ENCODE results near the gene GCLC.
"Not testable (repeated sequence)": the region's sequence is repeated elsewhere in the genome, so short reads cannot be mapped to it uniquely, and the experiment has no call there.

Gene GCLC

DNA sequence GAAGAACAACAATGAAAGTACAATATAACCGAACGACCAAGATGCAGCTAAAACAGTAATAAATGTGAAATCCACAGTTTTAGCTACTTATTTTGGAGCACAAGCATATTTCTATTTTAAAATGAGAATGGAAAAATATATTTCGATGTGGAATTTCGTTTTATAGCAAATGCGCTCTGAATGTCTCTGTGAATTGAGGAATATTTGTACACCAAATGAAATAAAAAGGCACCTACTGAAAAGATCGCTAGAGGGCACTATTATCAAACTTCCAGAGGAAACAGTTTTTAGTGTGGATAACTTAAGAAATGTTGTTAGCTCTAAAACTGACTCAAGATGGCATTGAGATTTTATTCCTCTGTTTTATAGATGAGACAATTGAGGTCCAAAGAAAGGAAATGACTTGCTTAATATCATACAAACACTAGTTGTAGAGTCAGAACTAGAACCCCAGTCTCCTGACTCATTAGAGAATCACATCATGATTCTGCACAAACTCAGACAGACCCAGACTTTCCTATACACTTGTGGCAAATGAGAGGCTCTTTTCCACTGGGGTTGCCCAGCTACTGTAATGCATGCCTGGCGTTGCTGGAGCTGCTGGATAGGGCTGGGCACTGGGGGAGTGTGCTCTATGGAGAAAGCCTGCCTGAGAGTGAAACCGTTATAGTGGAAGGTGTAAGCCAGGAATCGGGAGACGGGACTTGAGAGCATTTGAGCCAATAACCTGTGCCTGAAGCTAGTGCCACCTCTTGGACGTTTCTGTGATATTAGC is 51.9 kb downstream of the GCLC start:
- DNase-seq (ENCODE audit: low spot score), result peak; percentile 58

DNA sequence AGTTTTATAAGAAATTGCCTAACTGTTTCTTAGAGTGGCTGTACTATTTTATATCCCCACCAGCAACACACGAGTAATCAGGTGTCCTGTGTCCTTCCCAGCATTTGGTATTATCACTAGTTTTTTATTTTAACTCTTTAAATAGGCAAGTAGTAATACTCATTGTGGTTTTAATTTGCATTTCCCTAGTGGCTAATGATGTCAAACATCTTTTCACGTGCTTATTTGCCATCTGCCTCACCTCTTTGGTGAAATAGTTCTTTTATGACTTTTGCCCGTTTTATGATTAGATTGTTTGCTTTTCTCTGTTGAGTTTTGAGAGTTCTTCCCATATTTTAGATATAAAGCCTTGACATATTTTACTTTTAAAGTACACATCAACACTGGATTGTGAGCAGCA is 57.8 kb downstream of the GCLC start:
- no peak for DNase-seq (ENCODE audit: low spot score)

DNA sequence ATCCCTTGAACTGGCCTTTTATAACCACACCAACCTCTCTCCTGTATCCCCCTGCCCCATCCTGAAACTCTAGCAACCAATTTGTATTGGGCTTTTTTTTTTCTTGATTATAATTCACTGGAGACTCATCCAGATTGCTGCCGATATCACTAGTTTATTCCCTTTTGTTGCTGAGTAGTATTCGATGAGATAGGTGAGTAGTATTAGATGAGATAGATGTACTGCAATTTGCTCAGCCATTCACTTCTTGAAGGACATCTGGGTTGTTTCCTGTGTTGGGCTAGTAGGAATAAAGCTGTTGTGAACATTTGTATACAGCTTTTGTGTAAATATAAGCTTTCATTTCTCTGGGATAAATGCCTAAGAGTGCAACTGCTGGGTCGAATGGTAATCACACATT is 58.2 kb downstream of the GCLC start:
- no peak for DNase-seq (ENCODE audit: low spot score)

DNA sequence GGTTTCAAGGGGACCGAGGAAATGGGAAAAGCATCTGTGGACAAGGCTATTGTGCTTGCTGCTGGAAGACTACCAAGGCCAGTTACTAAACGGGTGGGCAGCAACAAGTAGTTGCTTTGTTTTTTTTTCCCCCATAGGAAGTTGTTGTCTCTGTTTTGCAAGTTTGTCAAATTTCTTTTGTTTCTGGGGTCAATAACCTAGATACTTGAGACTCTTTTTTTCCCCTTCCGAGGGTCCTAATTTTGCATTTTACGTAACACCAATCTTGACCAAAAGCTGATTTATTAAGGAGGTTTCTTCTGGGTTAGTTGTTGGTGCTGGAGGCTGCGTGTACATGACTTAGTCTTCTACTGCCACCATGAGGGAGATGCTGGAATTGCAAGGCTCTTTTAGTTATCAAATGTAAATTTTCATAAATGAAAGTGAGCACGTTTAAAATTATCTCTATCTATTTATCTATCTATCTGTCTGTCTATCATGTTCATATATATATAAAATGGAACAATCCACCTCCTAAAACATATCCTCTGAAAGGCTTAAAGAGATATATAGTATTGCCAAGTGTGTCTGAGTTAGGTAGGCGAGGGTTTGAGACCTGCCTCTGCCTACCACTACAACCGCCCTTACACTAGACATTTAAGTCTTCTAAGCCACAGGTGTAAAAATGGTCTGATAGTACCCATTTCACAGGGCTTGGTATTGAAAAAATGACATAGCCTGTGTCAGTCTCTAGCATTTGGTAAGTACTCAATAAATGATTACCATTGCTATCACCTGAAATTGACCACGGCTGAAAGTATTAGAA is 60.2 kb downstream of the GCLC start:
- peak; percentile 50 for DNase-seq (ENCODE audit: low spot score)

DNA sequence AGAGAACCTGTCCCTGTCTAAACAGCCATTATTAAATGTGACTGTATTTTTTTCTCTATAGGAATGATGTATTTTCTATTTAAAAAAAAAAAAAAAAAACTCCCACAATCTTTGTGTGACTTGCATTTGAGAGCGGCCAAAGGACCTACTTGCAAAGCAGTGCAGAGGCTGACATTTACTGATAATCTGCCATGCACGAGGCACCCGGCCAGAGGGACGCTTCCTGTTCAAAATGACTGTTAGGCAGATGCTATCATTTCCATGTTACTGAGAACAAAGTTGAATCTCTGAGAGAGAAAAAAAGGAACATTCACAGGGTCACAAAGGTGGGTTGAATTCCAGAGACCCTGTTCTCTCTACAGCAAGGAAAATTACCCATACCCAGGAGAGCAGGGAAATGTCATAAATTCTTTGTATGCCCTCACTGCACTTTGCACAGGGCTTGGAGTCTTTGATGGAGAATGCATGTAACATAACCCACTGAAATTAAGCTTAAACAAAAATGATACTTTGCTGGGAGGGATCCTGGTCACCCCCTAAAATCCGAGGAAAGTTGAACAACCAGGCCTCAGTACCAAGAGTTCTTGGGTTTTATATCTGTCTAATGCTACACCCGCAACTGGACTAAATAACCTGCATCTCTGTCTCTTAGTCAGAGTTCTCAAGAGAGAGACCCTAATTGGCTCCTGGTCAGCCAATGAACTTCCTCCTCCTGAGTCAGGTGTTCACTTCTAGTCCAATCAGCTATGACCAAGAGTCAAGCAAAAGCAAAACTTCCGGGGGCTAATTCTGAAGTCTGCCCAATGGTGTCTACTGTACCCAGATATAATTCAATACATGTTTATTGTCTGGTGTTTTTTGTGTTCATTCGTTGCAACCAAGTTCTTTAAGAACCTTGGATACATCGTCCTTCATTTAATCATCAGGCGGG is 61.2 kb downstream of the GCLC start:
- no peak for DNase-seq (ENCODE audit: low spot score)

DNA sequence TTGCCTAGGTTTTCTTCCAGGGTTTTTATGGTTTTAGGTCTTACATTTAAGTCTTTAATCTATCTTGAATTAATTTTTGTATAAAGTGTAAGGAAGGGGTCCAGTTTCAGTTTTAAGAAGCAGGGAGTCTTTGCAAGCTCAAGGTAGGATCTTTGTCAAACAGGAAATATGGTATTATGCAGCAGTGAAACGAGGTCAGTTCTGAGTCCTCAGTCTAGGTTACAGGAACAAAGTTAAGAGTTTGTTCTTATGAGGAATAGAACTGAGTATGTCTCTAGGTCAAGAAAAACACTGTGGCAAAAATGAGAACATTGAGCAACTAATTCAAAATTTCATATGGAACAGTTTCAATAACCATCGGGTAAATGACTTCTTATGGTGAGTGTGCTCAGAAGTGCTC is 63.6 kb downstream of the GCLC start:
- no peak for DNase-seq (ENCODE audit: low spot score)

DNA sequence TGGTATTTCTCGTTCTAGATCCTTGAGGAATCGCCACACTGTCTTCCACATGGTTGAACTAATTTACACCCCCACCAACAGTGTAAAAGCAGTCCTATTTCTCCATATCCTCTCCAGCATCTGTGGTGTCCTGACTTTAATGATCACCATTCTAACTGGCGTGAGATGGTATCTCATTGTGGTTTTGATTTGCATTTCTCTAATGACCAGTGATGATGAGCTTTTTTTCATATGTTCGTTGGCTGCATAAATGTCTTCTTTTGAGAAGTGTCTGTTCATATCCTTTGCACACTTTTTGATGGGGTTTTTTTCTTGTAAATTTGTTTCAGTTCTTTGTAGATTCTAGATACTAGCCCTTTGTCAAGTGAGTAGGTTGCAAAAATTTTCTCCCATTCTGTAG is 64.1 kb downstream of the GCLC start:
- not testable (repeated sequence) for DNase-seq (ENCODE audit: low spot score)

DNA sequence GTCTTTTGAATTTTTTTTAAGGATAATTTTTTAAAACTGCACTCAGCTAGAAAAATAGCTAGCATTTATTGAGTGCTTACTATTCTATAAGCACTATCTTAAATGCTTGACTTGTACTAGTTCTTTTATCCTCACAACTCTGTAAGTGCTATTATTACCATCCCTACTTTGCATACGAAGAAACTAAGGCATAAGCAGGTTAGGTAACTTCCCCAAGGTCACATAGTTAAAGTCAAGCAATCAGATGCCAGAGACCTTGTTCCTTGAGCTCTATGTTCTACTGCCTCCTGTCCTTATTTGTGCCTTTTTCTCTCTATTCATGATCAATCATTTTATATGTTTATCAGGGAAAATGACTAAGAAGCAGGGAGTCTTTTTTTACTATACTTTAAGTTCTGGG is 65.0 kb downstream of the GCLC start:
- no peak for DNase-seq (ENCODE audit: low spot score)

DNA sequence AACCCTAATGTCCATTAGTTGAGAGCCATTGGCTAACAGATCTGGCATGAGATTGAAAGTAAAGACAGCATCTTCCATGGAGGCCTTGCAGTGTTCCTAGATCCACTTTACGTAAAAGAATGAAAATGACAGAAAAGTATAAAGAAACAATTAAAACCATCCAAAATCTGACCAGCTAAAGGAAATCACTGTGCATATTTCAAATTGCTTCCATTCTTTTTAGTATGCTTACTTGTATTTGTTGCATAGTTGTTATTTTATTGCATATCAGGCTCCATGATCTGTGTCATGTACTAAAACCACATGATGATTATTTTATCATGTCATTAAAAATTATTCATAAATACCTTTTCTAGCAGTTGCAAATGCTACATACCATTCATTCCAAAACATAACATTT is 67.9 kb downstream of the GCLC start:
- no peak for DNase-seq (ENCODE audit: low spot score)

DNA sequence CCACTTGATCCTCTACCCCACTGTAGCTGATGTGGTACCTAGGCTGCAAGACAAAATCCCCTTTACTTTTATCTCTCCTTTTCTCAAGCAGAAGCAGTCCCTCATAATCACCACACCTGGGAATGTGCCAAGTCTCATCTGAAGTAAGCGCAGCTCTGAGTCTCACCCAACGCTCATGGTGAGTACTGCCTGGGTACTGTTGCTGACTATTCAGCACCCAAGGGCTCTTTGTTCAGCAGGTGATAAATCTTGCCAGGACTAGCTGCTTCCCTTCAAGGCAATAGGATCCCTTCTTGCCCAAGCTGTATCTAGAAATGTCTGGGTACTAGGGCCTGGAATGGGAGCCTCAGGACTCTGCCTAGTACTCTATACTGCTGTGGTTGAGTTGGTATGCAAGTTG is 70.9 kb downstream of the GCLC start:
- no peak for DNase-seq (ENCODE audit: low spot score)

DNA sequence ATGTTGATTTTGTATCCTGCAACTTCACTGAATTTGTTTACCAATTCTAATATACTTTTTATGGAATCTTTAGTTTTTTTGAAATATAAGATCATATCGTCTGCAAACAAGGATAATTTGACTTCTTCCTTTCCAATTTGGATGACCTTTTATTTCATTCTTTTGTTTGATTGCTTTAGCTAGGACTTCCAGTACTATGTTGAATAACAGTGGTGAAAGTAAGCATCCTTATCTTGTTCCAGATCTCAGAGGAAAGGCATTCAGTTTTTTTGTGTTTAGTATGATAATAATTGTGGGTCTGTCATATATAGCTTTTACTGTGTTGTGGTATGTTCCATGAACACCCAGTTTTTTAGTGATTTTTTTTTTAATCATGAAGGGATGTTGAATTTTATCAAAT is 75.7 kb downstream of the GCLC start:
- DNase-seq (ENCODE audit: low spot score), result no peak

DNA sequence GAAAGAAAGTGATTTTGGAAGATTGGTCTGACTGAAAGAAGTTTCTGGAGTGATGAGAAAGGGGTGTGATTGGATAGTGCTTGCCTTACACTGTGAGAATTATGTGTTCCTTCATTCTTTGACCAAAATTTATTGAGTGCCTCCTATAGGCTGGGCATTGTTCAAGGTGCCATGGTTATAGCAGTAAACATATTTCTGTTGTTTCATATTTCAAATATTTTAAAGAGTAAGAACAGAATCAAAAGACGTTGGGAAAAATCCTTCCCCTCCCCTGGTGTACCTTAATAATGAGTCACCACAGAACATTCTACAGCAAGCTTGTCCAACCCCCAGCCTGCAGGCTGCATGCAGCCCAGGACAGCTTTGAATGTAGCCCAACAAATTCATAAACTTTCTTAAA is 78.6 kb downstream of the GCLC start:
- no peak for DNase-seq (ENCODE audit: low spot score)

DNA sequence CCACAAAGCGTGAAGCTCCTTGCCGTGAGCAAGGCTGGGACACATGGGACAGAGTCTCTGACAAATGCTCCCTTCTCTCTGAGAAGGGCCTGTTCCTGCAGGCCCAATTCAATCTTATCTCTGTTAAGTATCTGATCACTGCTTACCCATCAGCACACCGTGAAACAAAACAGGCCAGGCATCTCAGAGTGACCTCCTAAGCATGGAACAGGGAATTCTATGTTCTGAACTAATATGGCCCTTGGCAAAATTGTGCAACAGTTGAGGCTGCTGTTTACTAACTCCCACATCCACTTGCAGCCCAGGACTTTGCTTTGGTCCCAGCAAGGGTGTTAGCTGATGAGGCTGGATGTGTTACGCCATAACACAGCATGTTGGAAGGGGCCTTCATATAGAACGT is 79.2 kb downstream of the GCLC start:
- DNase-seq (ENCODE audit: low spot score), result no peak

DNA sequence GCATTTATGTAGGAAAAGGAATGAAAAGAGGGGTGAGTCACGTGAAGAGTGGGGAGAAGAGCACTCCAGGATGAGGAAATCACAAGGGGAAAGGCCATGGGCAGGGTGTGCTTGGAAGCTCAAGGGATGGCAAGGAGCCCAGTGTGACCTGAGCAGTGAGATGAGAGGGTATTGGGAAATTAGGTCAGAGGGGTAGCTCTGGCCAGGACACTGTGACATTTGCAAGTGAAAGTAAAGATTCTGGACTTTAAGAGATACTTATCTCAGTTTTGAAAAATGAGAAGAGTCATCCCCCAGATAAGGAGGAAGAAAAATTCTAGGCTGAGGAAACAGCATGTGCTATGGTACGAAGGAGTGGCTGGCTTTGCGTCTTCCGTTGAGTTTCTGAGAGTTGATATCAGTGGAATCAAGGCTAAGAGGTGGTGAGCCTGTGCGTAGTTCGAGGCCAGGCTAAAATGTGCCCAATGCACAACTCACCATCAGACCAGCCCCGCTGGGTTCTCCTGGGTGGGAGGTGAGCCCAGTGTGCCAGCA is 79.9 kb downstream of the GCLC start:
- peak; percentile 17 for DNase-seq (ENCODE audit: low spot score)

DNA sequence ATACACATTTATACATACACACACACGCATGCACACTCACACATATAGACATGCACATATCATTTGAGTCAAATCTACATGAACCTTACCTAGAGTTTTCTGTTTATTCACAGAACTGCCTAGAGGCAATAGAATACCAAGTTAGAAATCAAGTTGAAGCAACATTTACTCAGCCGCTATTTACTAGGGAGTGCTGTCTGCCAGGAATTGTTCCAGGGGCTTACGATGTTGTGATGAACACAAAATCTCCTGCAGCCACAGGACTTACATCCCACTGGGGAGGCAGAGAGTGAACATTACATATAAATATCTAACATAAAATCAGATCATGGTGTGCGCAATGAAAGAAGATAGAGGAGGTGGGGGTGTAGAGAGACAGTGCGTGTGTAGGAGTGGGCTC is 80.4 kb downstream of the GCLC start:
- no peak for DNase-seq (ENCODE audit: low spot score)

DNA sequence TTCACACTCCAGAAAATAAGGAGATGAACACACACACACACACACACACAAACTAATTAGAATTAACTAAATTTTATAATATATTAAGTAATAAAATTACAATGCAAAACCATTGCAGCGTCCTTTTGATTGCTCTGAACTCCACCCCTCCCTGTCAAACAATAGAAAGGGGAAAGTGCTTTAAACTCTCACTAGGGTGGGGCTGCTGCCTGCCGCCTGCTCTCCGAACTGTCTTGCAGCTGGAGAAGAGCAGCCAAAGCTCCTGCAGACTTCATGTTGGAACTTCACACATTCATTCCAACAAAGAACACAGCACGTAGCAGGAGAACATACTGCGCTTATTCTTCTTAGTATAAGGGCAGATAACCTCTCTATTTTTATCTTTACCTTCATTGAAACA is 83.2 kb downstream of the GCLC start:
- DNase-seq (ENCODE audit: low spot score), result no peak

DNA sequence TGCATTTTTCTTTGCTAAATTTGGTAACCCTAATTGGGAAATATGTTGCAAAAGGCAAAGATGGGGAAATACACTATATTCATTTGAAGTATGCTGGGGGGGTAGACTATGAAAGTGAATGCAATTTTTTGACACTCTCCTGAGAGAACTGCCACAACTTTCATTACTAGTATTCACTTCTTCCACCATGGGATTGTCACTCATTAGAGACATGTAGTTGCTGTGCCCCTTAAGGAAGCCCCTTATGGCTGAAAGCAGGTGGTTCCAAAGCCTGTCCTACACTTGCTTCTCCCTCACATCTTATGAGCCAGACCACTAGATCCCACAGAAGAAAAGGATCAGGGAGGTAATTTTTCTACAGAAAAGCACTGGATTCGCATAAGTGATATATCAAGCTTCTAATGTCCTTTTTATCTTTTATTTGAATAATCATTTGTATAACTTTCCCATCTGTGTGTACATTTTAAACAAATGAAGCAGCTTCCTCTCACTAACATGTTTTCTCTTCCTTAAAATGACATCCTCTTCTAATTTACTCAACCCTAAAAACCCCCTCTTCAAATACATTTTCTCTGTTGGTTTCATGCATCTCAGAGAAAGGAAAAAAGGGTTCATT is 83.8 kb downstream of the GCLC start:
- DNase-seq (ENCODE audit: low spot score), result no peak

DNA sequence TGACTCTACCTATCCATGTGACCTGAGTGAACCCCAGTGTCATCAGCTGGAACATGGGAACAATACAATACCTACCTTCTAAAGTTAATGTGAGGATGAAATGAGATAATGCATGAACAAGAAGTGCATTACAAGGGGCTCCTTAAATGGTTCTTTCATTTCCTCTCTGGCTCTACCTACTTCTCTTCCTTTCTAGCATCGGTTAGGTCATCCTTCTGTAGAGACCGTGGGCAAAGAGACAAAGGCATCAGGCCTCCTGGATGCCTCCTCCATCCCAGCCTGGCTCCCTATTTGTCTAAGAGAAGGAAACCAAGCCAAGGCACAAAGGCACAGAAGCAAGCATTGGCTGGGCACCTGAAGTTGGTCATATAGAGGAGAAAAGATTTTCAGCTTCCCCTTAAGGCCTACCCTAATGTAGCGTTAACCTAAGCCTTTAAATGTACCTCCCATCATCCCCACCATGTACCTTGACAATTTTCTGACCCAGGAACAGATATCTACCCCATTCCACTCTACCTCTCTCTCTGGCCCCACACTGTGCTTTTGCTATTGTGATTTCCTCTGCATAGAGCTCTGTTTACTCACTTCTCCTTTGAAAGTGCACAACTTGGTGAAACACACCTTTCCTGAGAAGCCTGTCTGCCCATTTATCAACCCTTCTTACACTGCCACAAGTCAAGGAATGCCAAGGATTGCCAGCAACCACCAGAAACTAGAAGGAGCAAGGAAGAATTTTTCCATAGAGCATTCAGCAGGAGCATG is 86.6 kb downstream of the GCLC start:
- DNase-seq (ENCODE audit: low spot score), result no peak

DNA sequence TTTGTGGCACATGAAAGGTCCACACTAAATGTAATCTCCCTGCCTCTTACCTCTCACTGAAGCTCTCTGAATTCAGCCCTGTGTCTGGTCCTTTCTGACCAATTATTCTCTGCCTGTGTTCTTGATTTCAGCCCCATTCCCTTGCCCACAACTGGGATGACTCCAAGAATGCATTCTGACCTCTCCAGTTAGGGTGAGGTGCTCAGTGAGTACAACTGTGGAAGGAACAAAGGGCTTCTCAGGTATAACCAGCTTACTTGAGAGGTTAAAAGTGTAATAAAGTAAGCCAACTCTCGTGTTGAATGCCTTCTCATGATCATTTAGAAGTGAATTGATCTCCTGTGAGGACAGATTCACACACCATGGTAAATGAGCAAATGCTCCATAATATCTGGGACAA is 88.1 kb downstream of the GCLC start:
- DNase-seq (ENCODE audit: low spot score), result no peak

DNA sequence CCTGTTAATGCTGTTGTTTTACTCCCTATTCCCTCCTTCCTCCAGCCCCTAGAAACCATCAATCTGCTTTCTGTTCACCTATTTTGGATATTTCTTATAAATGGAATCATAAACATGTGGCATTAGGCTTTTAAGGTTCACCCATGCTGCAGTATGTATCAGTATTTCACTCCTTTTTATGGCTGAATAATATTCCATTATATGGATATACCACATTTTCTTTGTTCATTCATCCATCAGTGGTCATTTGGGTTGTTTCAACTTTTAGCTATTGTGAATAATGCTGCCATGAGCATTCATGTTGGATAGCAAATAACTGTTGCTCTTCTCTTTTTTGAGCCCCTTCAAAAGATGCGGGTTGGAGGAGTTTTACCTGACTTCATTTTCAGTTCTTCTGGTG is 89.2 kb downstream of the GCLC start:
- no peak for DNase-seq (ENCODE audit: low spot score)

DNA sequence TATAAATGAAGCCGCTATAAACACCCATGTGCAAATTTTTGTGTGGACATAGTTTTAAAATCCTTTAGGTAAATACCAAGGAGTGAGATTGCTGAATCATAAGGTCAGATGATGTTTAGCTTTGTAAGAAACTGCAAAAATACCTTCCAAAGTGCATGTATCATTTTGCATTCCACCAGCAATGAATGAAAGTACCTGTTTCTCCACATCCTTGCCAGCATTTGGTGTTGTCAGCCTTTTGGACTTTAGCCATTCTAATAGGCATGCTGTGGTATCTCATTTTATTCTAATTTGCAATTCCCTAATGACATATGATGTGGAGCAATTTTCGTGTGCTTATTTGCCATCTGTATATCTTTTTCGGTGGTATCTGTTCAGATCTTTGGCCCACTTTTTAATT is 93.7 kb downstream of the GCLC start:
- no peak for DNase-seq (ENCODE audit: low spot score)
